Daoy (cell line): ENCODE measurements around the gene KCNK10. TPM values are rescaled to one million over a fixed set of nuclear protein-coding genes. Genes with fewer than 3 reads are reported as not detected.

Source experiments
- total RNA-seq: library from RNA; depleted of rRNA; stranded (reverse); fragments of >200 nt; shearing (Covaris generic); gene quantifications from 2 replicates; pipeline ENCODE4 v1.2.3, GENCODE V29; 2014; rRNA removed

Gene KCNK10
- total RNA-seq, 1 experiment from 2014 or later, result 0.06 TPM

Other genes starting within 250 kb of the KCNK10 start
- 3.2 and 3.4 TPM in 2 replicates for gene SPATA7, start 62.4 kb upstream of the KCNK10 start, total RNA-seq
- gene PTPN21, start 231.7 kb upstream of the KCNK10 start, total RNA-seq, result 4.8 and 7.7 TPM in 2 replicates
- 105 and 116 TPM in 2 replicates for gene ZC3H14, start 239.8 kb upstream of the KCNK10 start, total RNA-seq